ENCODE results near the gene GHRHR. TPM values are rescaled to one million over a fixed set of nuclear protein-coding genes. Genes with fewer than 3 reads are reported as not detected.

Gene GHRHR
- total and polyA plus RNA-seq, 2 experiments from 2014 or later: 12.2 TPM; not detected in 1

GRCh38 chr7:31020161-31020560 lies 56.4 kb downstream of the GHRHR start:
- Histone ChIP-seq H3K36me3 (replicated peaks; ENCODE audit: insufficient read depth, low read depth) (no peaks in the 10 kb centered on the region), H3K27ac (no peak overlapping the region), H4K20me1 (ENCODE audit: insufficient read depth, poor library complexity, severe bottlenecking) (no peaks in the 10 kb centered on the region), H3K9me3 (ENCODE audit: low read depth) (no peaks in the 10 kb centered on the region), H3K79me2 (no peaks in the 10 kb centered on the region), H3K4me3 (no peak overlapping the region), H3K4me1 (ENCODE audit: insufficient read depth) (no peaks in the 10 kb centered on the region), H2AFZ (no peak overlapping the region), H3K4me2 (no peak overlapping the region), H3K9me2 (replicated peaks; ENCODE audit: insufficient read depth) (no peaks in the 10 kb centered on the region), H3K27me3 (no peaks in the 10 kb centered on the region)
- TF ChIP-seq EZH2 (IDR thresholded peaks at IDR 0.05; ENCODE audit: borderline replicate concordance): no peak
- no peak for TF ChIP-seq EZH2phosphoT487 (IDR thresholded peaks at IDR 0.05; ENCODE audit: low read depth, severe bottlenecking, unreplicated experiment)
- no peak for TF ChIP-seq CTCF (IDR thresholded peaks at IDR 0.05; ENCODE audit: poor library complexity)
- no peak for DNase-seq (ENCODE audit: low spot score)
- WGBS (ENCODE audit: low lambda C conversion rate, missing lambda C conversion rate): 80% methylated on average over 3 of the region's 3 CpGs

GRCh38 chr7:31020652-31021051 lies 56.9 kb downstream of the GHRHR start:
- Histone ChIP-seq H3K27ac (no peak overlapping the region), H3K4me3 (no peak overlapping the region), H4K20me1 (ENCODE audit: insufficient read depth, poor library complexity, severe bottlenecking) (no peaks in the 10 kb centered on the region), H3K9me3 (ENCODE audit: low read depth) (no peaks in the 10 kb centered on the region), H3K4me1 (ENCODE audit: insufficient read depth) (no peaks in the 10 kb centered on the region), H3K36me3 (replicated peaks; ENCODE audit: insufficient read depth, low read depth) (no peaks in the 10 kb centered on the region), H3K79me2 (no peaks in the 10 kb centered on the region), H3K4me2 (no peak overlapping the region), H2AFZ (no peak overlapping the region), H3K9me2 (replicated peaks; ENCODE audit: insufficient read depth) (no peaks in the 10 kb centered on the region), H3K27me3 (no peaks in the 10 kb centered on the region)
- WGBS (ENCODE audit: low lambda C conversion rate, missing lambda C conversion rate): 57% methylated on average over 3 of the region's 3 CpGs
- no peak for DNase-seq (ENCODE audit: low spot score)
- TF ChIP-seq EZH2 (IDR thresholded peaks at IDR 0.05; ENCODE audit: borderline replicate concordance) (no peak), CTCF (IDR thresholded peaks at IDR 0.05; ENCODE audit: poor library complexity) (no peak), EZH2phosphoT487 (IDR thresholded peaks at IDR 0.05; ENCODE audit: low read depth, severe bottlenecking, unreplicated experiment) (no peak)

- no peaks in the 10 kb centered on the region for H3K79me2 ChIP-seq
- H3K36me3 ChIP-seq (replicated peaks; ENCODE audit: insufficient read depth, low read depth): no peaks in the 10 kb centered on the region
- no peak for DNase-seq (ENCODE audit: low spot score)
- H3K4me1 ChIP-seq (ENCODE audit: insufficient read depth): no peaks in the 10 kb centered on the region
- H4K20me1 ChIP-seq (ENCODE audit: insufficient read depth, poor library complexity, severe bottlenecking): no peaks in the 10 kb centered on the region
- H3K27me3 ChIP-seq: no peaks in the 10 kb centered on the region
- H3K4me2 ChIP-seq: no peak overlapping the region
- H3K27ac ChIP-seq: no peak overlapping the region
- no peak overlapping the region for H2AFZ ChIP-seq
- no peaks in the 10 kb centered on the region for H3K9me2 ChIP-seq (replicated peaks; ENCODE audit: insufficient read depth)
- no peak overlapping the region for H3K4me3 ChIP-seq
- TF ChIP-seq EZH2phosphoT487 (IDR thresholded peaks at IDR 0.05; ENCODE audit: low read depth, severe bottlenecking, unreplicated experiment) (no peak), EZH2 (IDR thresholded peaks at IDR 0.05; ENCODE audit: borderline replicate concordance) (no peak), CTCF (IDR thresholded peaks at IDR 0.05; ENCODE audit: poor library complexity) (no peak)
- 86% methylated on average over 4 of the region's 4 CpGs for WGBS (ENCODE audit: low lambda C conversion rate, missing lambda C conversion rate)
- no peaks in the 10 kb centered on the region for H3K9me3 ChIP-seq (ENCODE audit: low read depth)
Observed at GRCh38 chr7:31022117-31022516, 58.4 kb downstream of the GHRHR start.

- Histone ChIP-seq H2AFZ (no peak overlapping the region), H3K27me3 (no peaks in the 10 kb centered on the region), H3K79me2 (no peaks in the 10 kb centered on the region), H3K9me2 (replicated peaks; ENCODE audit: insufficient read depth) (no peaks in the 10 kb centered on the region), H4K20me1 (ENCODE audit: insufficient read depth, poor library complexity, severe bottlenecking) (no peaks in the 10 kb centered on the region), H3K4me2 (no peak overlapping the region), H3K36me3 (replicated peaks; ENCODE audit: insufficient read depth, low read depth) (no peaks in the 10 kb centered on the region), H3K27ac (no peak overlapping the region), H3K4me1 (ENCODE audit: insufficient read depth) (no peaks in the 10 kb centered on the region), H3K4me3 (no peak overlapping the region), H3K9me3 (ENCODE audit: low read depth) (no peaks in the 10 kb centered on the region)
- no peak for TF ChIP-seq EZH2 (IDR thresholded peaks at IDR 0.05; ENCODE audit: borderline replicate concordance)
- no peak for TF ChIP-seq CTCF (IDR thresholded peaks at IDR 0.05; ENCODE audit: poor library complexity)
- no peak for TF ChIP-seq EZH2phosphoT487 (IDR thresholded peaks at IDR 0.05; ENCODE audit: low read depth, severe bottlenecking, unreplicated experiment)
- WGBS (ENCODE audit: low lambda C conversion rate, missing lambda C conversion rate): 86% methylated on average over 3 of the region's 3 CpGs
- no peak for DNase-seq (ENCODE audit: low spot score)
Observed at GRCh38 chr7:31022726-31023125, 59.0 kb downstream of the GHRHR start.

Measured in hepatocyte (in vitro differentiated cells).